Inferior parietal cortex (tissue), 1 donor: ENCODE results near the gene FAM50A.

Experiments
- DNase-seq: peaks from one replicate; pipeline ENCODE4 v3.0.0-alpha.2; 2016; ENCODE audit errors: extremely low spot score

Gene FAM50A

GRCh38 chrX:154412468-154412867 lies 31.5 kb upstream of the FAM50A start:
- no peak for DNase-seq

- no peak for DNase-seq
Observed at GRCh38 chrX:154413142-154413541, 30.8 kb upstream of the FAM50A start.

GRCh38 chrX:154417157-154417556 lies 26.8 kb upstream of the FAM50A start:
- no peak for DNase-seq

- no peak for DNase-seq
Observed at GRCh38 chrX:154419189-154419588, 24.8 kb upstream of the FAM50A start.

GRCh38 chrX:154419688-154420401 lies 24.1 kb upstream of the FAM50A start:
- no peak for DNase-seq

GRCh38 chrX:154420402-154420756 lies 23.6 kb upstream of the FAM50A start:
- DNase-seq = no peak

- no peak for DNase-seq
Observed at GRCh38 chrX:154426916-154427770, 16.8 kb upstream of the FAM50A start.

GRCh38 chrX:154428176-154429171 lies 15.5 kb upstream of the FAM50A start, which contains the start of gene ATP6AP1:
Gene ATP6AP1 (plus strand): TSS chrX:154428677. CDS start chrX:154428693, 16 bp downstream.
- DNase-seq = peak; percentile 85

- no peak for DNase-seq
Observed at GRCh38 chrX:154429711-154430110, 14.2 kb upstream of the FAM50A start.

- DNase-seq = no peak
Observed at GRCh38 chrX:154430479-154430878, 13.5 kb upstream of the FAM50A start.

- DNase-seq = no peak
Observed at GRCh38 chrX:154430916-154431315, 13.0 kb upstream of the FAM50A start.

- DNase-seq = no peak
Observed at GRCh38 chrX:154431341-154431740, 12.6 kb upstream of the FAM50A start.

GRCh38 chrX:154432210-154432609 lies 11.7 kb upstream of the FAM50A start:
- DNase-seq = no peak

GRCh38 chrX:154433605-154434004 lies 10.3 kb upstream of the FAM50A start:
- DNase-seq = no peak

- no peak for DNase-seq
Observed at GRCh38 chrX:154434394-154435168, 9.4 kb upstream of the FAM50A start.

GRCh38 chrX:154435171-154435733 lies 8.7 kb upstream of the FAM50A start:
- no peak for DNase-seq

- no peak for DNase-seq
Observed at GRCh38 chrX:154436374-154436982, 7.5 kb upstream of the FAM50A start.

GRCh38 chrX:154436983-154437752 lies 6.8 kb upstream of the FAM50A start, which contains the start of gene GDI1:
Gene GDI1 (plus strand): TSS chrX:154437154. CDS start chrX:154437255, 101 bp downstream.
- DNase-seq = no peak
